Left kidney (tissue), 8 donors: ENCODE results near the gene SYNRG. TPM values are rescaled to one million over a fixed set of nuclear protein-coding genes. Genes with fewer than 3 reads are reported as not detected.
A peak's percentile ranks its signal among the peaks of the same experiment; 100 is the strongest.
"Not testable (repeated sequence)": the region's sequence is repeated elsewhere in the genome, so short reads cannot be mapped to it uniquely, and the experiment has no call there.

Experiments
- DNase-seq: peaks from one replicate; pipeline ENCODE4 v3.0.0-alpha.2; 2013
- long read RNA-seq, 8 donors: transcript quantifications; one replicate each; lab custom pipeline, GENCODE V29; 2026
- polyA plus RNA-seq: library from polyadenylated mRNA; unstranded; fragments of 120-200 nt; gene quantifications from one replicate; pipeline ENCODE4 v1.2.1, GENCODE V29; 2013; ENCODE audit not compliant: insufficient read length

The SYNRG gene
- 47.4 TPM for polyA plus RNA-seq
- long read RNA-seq, donor 1, partial matches to known transcripts = 5 of 9 reads
- long read RNA-seq, donor 1, other reads (novel, unspliced or antisense) = 0 of 9 reads
- long read RNA-seq, donor 2, transcript SYNRG-226 (3 exons, 1,673 nt) = major isoform, 5 of 5 reads
- long read RNA-seq, donor 2, partial matches to known transcripts = 0 of 5 reads
- long read RNA-seq, donor 2, other reads (novel, unspliced or antisense) = 0 of 5 reads
- long read RNA-seq, donor 3, transcript SYNRG-226 (3 exons, 1,673 nt) = major isoform, 6 of 6 reads
- long read RNA-seq, donor 3, partial matches to known transcripts = 0 of 6 reads
- long read RNA-seq, donor 3, other reads (novel, unspliced or antisense) = 0 of 6 reads
- long read RNA-seq, donor 4 = 0 reads
- long read RNA-seq, donor 5, full-length matches to known transcripts = 3 of 3 reads
- long read RNA-seq, donor 5, partial matches to known transcripts = 0 of 3 reads
- long read RNA-seq, donor 5, other reads (novel, unspliced or antisense) = 0 of 3 reads
- long read RNA-seq, donor 6, partial matches to known transcripts = 0 of 2 reads
- long read RNA-seq, donor 6, other reads (novel, unspliced or antisense) = 0 of 2 reads
- long read RNA-seq, donor 7, partial matches to known transcripts = 0 of 3 reads
- long read RNA-seq, donor 7, other reads (novel, unspliced or antisense) = 0 of 3 reads
- long read RNA-seq, donor 8, partial matches to known transcripts = 0 of 3 reads
- long read RNA-seq, donor 8, other reads (novel, unspliced or antisense) = 0 of 3 reads

DNA sequence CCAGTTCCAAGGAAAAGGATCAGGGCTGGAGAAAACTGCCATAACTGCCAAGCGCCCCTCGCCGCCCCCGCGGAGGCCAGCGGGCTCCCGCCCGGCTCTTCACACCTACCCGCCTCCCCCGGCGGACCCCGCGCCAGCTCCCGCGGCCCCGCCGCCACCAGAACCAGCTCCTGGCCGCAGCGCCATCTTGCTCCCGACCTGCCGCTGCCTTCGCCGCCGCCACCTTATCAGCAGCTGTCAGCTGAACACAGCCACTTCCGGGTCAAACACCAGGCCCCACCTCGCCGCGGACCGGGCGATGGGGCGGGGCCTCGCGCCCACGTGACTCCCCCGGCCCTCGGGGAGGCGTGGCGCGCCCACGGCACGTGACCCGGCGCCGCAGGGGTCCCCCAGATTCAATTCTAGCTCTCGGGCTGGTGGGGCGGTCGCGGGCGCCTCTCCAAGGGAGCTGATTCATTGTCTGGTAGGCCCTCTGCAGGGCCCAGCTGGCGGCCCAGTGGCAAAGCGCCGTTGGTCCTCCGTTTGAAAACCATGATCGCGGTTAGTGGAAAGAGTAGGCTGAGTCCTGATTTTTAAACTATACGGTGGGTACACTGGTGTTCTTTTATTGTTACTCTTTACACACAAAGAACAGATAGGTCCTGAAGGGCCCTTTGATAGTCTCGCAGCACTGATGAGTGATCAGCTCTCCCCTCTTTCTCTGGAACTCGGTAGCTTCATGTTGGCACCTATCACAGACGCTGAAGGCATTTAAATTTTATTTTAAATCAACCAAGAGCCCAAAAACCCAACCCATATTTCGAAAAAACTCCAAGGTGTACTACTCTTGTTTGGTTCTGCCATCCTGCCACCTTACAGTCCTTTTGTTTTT, at the start of gene SYNRG:
Gene SYNRG, minus strand, starts transcription at position 249 of the 871 bp plus-strand sequence. Its CDS starts 63 bp downstream, at position 186.
- peak; percentile 96 for DNase-seq

DNA sequence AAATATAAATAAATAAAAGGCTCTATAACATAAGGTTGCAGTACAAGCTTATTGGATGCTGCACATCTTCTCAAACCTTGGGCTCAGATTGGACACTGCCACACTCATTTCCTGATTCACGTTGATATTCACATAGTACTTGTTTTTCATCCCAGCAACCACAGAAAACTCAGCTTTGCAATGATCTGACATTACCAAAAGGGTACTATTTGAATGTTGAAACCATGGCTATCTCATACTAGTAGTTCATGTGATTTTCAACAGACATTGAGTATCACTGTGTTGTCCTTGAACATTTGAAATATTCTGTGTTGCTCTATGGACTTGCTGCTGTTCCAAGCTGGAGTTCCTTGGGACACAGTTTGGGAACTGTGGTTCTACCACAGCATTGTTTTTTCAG, 48.0 kb upstream of the SYNRG start:
- DNase-seq = no peak

GRCh38 chr17:37651849-37652248, 42.6 kb upstream of the SYNRG start:
- no peak for DNase-seq

GRCh38 chr17:37650419-37651003, 41.3 kb upstream of the SYNRG start:
- peak; percentile 50 for DNase-seq

GRCh38 chr17:37648555-37648954, 39.3 kb upstream of the SYNRG start:
- no peak for DNase-seq

DNA sequence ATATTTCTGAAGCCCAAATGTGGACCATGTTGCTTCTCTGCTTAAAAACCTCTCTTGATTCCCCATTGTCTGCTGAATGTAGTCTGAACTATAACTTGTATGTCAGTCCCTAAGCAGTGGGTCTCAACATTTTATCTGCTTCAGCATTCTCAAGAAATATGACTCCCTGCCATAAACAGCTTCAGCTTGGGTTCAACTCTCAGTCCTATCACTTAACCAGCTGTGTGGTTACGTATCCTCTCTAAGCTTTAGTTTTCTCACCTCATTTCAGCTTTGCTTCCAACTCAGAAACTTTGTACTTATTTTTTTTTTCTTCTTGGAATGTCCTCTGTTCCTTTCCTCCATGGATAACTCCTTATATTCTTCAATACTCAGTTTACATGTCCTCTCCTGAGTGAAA, 38.6 kb upstream of the SYNRG start:
- no peak for DNase-seq

GRCh38 chr17:37643869-37644268, 34.7 kb upstream of the SYNRG start:
- peak; percentile 11 for DNase-seq

DNA sequence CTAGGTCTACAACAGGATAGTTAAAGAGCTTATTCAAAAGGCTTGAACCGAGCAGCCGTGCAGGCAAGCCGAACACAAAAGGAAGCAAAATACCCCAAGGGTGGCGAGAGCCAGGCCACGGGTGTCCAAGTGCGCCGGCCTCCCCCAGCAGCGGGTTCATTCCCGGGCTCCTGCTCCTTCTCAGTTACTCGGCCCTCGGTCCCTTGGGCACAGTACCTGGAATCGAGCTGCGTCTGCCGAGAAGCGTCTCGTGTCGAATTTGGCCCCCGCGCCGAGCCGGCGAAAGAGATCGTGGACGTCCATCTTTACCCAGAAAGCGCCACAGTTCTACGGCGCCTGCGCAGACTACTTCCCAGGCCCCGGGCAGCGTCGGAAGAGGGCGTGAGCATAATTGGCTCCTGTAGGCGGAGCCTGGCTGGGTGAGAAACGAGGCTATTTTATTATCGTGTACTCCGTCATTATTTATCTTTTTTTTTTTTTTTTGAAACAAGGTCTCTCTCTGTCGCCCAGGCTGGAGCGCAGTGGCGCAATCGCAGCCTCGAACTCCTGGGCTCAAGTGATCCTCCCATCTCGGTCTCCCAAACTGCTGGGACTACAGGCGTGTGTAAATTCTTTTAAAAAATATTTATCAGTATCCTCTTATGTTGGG, 34.0 kb upstream of the SYNRG start, which contains the start of gene DDX52:
Gene DDX52, minus strand, starts transcription at position 329 of the 649 bp plus-strand sequence. Its CDS starts 26 bp downstream, at position 303.
- peak; percentile 94 for DNase-seq

DNA sequence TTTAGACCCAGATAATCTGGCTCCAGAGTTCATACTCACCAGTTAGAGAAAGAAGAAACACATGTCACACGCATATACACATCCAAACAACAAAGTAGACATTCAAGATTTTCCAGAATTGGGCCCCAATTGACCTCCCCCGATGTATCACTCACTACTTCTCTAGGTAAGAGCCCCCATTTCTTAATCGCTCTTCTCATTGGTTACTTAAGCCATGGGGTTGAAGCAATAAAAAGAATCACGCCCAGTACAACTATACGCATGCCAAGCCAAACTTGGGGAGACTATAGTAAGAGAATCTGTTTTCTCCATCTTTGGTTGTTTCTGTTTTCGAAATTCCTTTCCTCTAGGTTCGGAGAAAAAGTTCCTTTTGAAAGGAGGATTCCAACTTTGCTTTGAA, 33.5 kb upstream of the SYNRG start:
- DNase-seq = peak; percentile 27

- DNase-seq = no peak
Observed at GRCh38 chr17:37640015-37640414, 30.8 kb upstream of the SYNRG start.

DNA sequence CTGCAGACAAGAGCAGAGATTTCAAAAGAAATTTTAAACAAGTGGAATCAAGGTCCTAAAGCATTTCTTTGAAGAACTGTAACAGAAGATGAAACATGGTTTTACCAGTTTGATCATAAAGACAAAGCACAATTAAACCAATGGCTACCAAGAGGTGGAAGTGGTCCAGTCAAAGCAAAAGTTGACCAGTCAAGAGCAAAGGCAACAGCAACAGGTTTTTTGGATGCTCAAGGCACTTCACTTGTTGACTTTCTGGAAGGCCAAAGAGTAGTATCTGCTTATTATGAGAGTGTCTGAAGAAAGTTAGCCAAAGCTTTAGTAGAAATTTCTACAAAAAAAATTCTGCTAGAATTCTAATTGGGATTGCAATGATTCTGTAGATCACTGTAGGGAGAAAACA, 28.7 kb upstream of the SYNRG start:
- DNase-seq = no peak

GRCh38 chr17:37616430-37616829, 7.2 kb upstream of the SYNRG start:
- DNase-seq = not testable (repeated sequence)

DNA sequence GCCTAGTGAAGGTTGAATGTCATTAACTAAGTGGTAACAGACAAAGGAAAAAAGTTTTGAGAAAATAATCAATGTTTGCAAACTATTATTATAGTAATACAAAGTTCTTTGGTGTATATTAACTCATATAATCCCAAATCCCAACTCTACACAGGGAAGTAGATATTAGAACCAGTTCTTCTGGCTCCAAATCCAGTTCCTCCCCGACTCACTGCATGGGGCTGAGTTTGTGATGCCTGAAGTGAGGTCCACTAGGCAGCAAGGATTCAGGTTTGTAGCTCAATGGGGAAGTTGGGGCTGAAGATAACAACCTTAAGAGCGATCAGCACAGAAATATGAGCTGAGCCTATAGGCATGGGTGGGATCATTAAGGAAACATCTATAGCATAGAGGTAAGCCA, 5.6 kb upstream of the SYNRG start:
- no peak for DNase-seq

DNA sequence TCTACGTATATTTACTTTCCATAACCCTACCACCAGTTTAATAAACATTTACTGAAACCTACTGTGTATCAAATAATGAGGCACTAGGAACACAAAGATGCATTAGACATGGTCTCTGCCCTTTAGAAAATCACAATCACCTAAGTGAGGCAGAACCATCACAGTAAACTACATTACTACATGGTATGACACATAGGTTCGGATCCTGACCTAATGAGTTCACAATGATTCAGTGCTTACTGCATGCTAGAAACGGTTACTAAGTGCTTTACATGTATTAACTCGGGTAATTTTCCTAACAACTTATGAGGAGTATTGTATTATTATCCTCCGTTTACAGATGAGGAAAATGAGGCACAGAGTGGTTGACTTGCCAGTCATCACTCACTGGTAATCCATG, 5.2 kb upstream of the SYNRG start:
- no peak for DNase-seq

GRCh38 chr17:37610971-37611370, 1.8 kb upstream of the SYNRG start:
- no peak for DNase-seq

- not testable (repeated sequence) for DNase-seq
Observed at GRCh38 chr17:37610041-37610420, 813 bp upstream of the SYNRG start.

DNA sequence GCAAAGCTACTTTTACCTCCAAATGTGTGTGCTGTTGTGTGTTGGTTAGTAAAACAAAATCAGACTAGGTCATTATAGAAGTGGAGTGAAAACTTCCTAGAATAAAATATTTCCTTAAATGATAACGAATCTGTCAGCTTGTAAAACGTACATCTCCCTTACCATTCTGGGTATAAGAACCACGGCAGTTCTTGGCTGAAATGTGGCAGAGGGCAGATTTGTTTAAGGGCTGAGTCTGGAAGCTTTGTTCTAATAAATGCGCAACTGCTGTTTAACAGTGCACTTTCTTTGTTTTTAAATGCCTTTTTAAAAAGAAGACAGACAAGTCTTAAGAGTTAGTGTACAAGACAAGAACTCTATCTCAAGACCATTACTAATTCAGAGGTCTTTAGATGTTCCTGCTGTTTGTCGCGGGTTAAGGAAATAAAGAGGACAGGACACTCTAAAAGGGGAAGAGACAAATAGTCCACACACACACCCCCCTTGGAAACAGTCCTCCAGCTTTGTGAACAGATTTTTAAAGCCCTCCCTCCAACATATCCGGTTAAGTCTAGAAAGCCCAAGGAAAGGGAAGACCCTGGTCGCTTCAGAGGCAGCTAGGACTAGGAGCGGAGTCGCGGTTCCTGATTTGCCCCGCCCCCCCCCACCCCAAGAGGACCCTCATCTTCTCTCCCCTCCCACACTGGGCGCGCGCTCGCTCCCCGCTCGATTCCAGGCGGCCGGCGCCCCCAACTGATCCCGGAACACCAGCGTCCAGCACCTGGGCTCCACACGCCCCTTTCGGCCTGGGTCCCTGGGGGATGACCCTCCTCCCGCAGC, 658 bp downstream of the SYNRG start:
- peak; percentile 65 for DNase-seq

DNA sequence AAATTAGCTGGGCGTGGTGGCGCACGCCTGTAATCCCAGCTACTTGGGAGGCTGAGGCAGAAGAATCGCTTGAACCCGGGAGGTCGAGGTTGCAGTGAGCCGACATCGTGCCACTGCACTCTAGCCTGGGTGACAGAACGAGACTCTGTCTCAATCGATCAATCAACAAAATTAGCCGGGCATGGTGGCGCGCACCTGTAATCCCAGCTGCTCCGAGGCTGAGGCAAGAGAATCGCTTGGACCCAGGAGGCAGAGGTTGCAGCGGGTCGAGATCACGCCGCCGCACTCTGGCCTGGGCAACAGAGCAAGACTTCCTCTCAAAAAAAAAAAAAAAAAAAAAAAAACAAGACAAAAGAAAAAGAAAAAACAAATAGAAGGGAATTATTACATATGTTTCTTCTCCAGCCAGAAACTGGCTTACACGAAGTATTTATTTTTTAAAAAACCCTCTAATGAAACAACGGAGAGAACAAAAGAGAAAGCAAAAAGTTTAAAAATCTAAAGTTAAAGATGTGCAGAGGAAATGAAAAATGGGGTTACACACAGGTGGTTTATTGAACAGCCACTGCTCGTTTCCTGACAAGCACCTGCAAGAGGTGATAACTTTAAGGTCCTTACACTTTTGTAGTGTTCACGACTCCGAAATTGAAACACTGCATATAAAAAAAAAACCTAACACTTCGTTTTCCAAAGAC, 1.4 kb downstream of the SYNRG start:
- DNase-seq = no peak

DNA sequence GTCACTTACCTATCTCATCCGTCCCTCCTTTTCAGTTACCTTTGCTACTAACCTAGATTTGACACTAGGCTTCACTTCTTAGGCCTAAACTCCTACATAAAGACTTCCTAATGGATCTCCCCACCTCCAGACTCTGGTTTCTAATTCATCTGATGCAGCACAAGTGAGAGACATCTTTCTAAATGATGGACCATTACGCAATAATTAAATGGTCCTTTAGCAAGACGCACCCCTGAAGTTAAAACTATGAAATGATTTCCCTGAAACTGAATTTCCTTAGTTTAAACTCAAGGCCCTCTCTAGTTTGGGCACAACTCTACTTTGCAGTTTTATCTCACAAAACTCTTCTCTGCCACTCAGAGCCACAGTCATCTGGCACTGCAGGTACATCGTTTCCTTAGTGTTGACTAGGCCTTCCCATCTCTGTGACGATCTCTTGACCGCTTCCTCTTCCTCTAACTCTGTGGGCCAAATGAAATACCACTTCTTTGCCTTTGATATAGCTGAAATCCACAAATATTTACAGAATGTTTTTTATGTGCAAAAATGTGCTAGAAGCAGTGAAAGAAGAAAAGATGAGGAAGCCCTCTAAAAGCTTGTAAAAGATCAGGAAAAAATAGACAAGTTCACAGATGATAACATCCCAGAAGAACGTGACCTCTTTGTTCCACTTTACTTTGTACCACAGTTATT, 3.3 kb downstream of the SYNRG start:
- DNase-seq = no peak
